OCI-LY7 (cell line): Measurements from ENCODE around the gene USP32. TPM values are rescaled to one million over a fixed set of nuclear protein-coding genes. Genes with fewer than 3 reads are reported as not detected.
A peak's percentile ranks its signal among the peaks of the same experiment; 100 is the strongest.
"Not testable (repeated sequence)": the region's sequence is repeated elsewhere in the genome, so short reads cannot be mapped to it uniquely, and the experiment has no call there.

Source experiments
- BruUV-seq: library from RNA; stranded (reverse); fragments of 400-500 nt; replicated peaks from 2 replicates; lab custom pipeline; 2021; lab: Mats Ljungman, UMichigan
- CTCF ChIA-PET: fragments of 300-600 bp; sonication (Branson Sonifier 250); formaldehyde crosslinking; loops from one replicate; lab custom pipeline; 2022; ENCODE audit warnings: antibody characterized with exemption; ENCODE audit not compliant: unreplicated experiment; lab: Charles Lee
- POLR2A ChIA-PET: fragments of 300-600 bp; sonication (Branson Sonifier 250); formaldehyde crosslinking; loops from one replicate; lab custom pipeline; 2022; ENCODE audit warnings: antibody characterized with exemption; lab: Charles Lee
- DNase-seq: peaks from one replicate; pipeline ENCODE4 v3.0.0-alpha.2; 2015; ENCODE audit warnings: low spot score
- H2AFZ ChIP-seq: fragments of 200-600 bp; sonication (generic), shearing (Covaris generic); 2 replicates; pipeline ENCODE4 v1.6.1; 2014; ENCODE audit warnings: mild to moderate bottlenecking, antibody characterized with exemption, low read length, moderate library complexity
- H3K27ac ChIP-seq: fragments of 200-600 bp; sonication (generic); 2 replicates; pipeline ENCODE4 v1.5.1; 2014; ENCODE audit warnings: mixed run types, low read depth, mild to moderate bottlenecking, moderate library complexity, low read length, inconsistent platforms; ENCODE audit not compliant: poor library complexity, severe bottlenecking
- H3K36me3 ChIP-seq: fragments of 200-600 bp; sonication (generic); 2 replicates; pipeline ENCODE4 v1.6.1; 2014; ENCODE audit warnings: mild to moderate bottlenecking, antibody characterized with exemption, low read length, moderate library complexity, mixed read lengths; ENCODE audit not compliant: insufficient read depth
- H3K4me1 ChIP-seq: fragments of 200-600 bp; sonication (generic); 2 replicates; pipeline ENCODE4 v1.5.1; 2014; ENCODE audit warnings: mild to moderate bottlenecking, low read length; ENCODE audit not compliant: insufficient read depth, poor library complexity, severe bottlenecking
- H3K4me2 ChIP-seq: fragments of 200-600 bp; sonication (generic); 2 replicates; pipeline ENCODE4 v1.6.1; 2014; ENCODE audit warnings: mild to moderate bottlenecking, low read length
- H3K4me3 ChIP-seq: fragments of 200-600 bp; sonication (generic); 2 replicates; pipeline ENCODE4 v1.5.1; 2014; ENCODE audit warnings: mild to moderate bottlenecking, low read depth, low read length; ENCODE audit not compliant: poor library complexity, severe bottlenecking
- H3K79me2 ChIP-seq: fragments of 200-600 bp; sonication (generic); 2 replicates; pipeline ENCODE4 v1.6.1; 2016; ENCODE audit warnings: low read depth, mild to moderate bottlenecking, low read length, moderate library complexity, mixed read lengths; ENCODE audit not compliant: insufficient read depth
- H3K9me2 ChIP-seq: fragments of 200-600 bp; sonication (generic); 2 replicates; pipeline ENCODE4 v1.6.1; 2016; ENCODE audit warnings: mild to moderate bottlenecking, low read length, mixed read lengths; ENCODE audit not compliant: insufficient read depth
- H3K9me3 ChIP-seq: fragments of 200-600 bp; sonication (generic); 2 replicates; pipeline ENCODE4 v1.6.1; 2014; ENCODE audit warnings: mild to moderate bottlenecking, mixed run types, low read length, mixed read lengths
- H4K20me1 ChIP-seq: fragments of 200-600 bp; sonication (generic); 2 replicates; pipeline ENCODE4 v1.6.1; 2014; ENCODE audit warnings: mild to moderate bottlenecking, antibody characterized with exemption, low read length, moderate library complexity, mixed read lengths; ENCODE audit not compliant: insufficient read depth
- CTCF ChIP-seq: fragments of 200-600 bp; sonication (generic); conservative IDR thresholded peaks from 2 replicates; pipeline ENCODE4 v1.5.1; 2014; ENCODE audit warnings: mild to moderate bottlenecking, antibody characterized with exemption, low read length, moderate library complexity, mixed read lengths
- EZH2phosphoT487 ChIP-seq: fragments of 200-600 bp; sonication (generic); IDR thresholded peaks from 2 replicates; pipeline ENCODE4 v1.6.1; 2018; ENCODE audit warnings: low read depth, borderline replicate concordance, mild to moderate bottlenecking, mixed run types, antibody characterized with exemption, low read length, moderate library complexity, mixed read lengths
- intact Hi-C: fragments of 100-400 bp; cut with micrococcal nuclease; formaldehyde crosslinking; loops from one replicate; pipeline ENCODE4 v1.10.0; 2022; ENCODE audit not compliant: unreplicated experiment
- total RNA-seq, 2 experiments: library from RNA; depleted of rRNA in 1 of 2; stranded (reverse); fragments of >200 nt in 1 of 2; shearing (Covaris generic) in 1 of 2; gene quantifications; 2 replicates each; pipeline ENCODE4 v1.2.3, GENCODE V29; 2014 to 2022

USP32 gene
- total RNA-seq, 2 experiments from 2014 or later, result 16.9 to 28.0 TPM

GRCh38 chr17:60230358-60230757, 161.6 kb downstream of the USP32 start:
- BruUV-seq, result no TSS peak
- H3K9me2 ChIP-seq, result no peaks in the 10 kb centered on the region

GRCh38 chr17:60229188-60229802, 162.6 kb downstream of the USP32 start:
- intact Hi-C loops, result no loop called here
- Histone ChIP-seq H3K9me3 (no peaks in the 10 kb centered on the region), H3K27ac (no peak overlapping the region), H3K4me1 (no peaks in the 10 kb centered on the region), H3K4me2 (no peak overlapping the region), H3K79me2 (no peaks in the 10 kb centered on the region), H3K9me2 (no peaks in the 10 kb centered on the region), H3K4me3 (no peak overlapping the region), H3K36me3 (peaks cover 13% of the 10 kb centered on the region), H2AFZ (no peak overlapping the region), H4K20me1 (no peaks in the 10 kb centered on the region)
- TF ChIP-seq EZH2phosphoT487 (no peak), CTCF (peak; percentile 66)
- ChIA-PET CTCF (interaction anchor here (0.5 kb wide), 1 partner anchor 88 kb away, joined by 3 read pairs; no protein-coding TSS in a partner anchor), POLR2A (no interaction called here)
- BruUV-seq, result no TSS peak
- peak; percentile 19 for DNase-seq

More at GRCh38 chr17:60230358-60230757, 161.6 kb downstream of the USP32 start:
- H4K20me1 ChIP-seq, result no peaks in the 10 kb centered on the region
- no peaks in the 10 kb centered on the region for H3K9me3 ChIP-seq
- H3K4me2 ChIP-seq, result no peak overlapping the region
- H3K79me2 ChIP-seq, result no peaks in the 10 kb centered on the region
- ChIA-PET CTCF (interaction anchor here (1.0 kb wide), 1 partner anchor 83 kb away, joined by 3 read pairs; no protein-coding TSS in a partner anchor), POLR2A (interaction anchor here (0.7 kb wide), 1 partner anchor 90 kb away, joined by 4 read pairs; no protein-coding TSS in a partner anchor)
- H3K4me3 ChIP-seq, result no peak overlapping the region
- TF ChIP-seq EZH2phosphoT487 (no peak), CTCF (no peak)
- intact Hi-C loops, result loop anchor here (5.0 kb wide), 1 partner anchor 192 kb away; the partner anchor contains the start of gene CHCT1
- peaks cover 10% of the 10 kb centered on the region for H3K36me3 ChIP-seq
- DNase-seq, result no peak
- no peaks in the 10 kb centered on the region for H3K4me1 ChIP-seq
- no peak overlapping the region for H2AFZ ChIP-seq
- H3K27ac ChIP-seq, result no peak overlapping the region

GRCh38 chr17:60227276-60227675, 164.7 kb downstream of the USP32 start:
- intact Hi-C loops, result not testable (repeated sequence)

More at GRCh38 chr17:60227276-60227675, 164.7 kb downstream of the USP32 start:
- H3K4me2 ChIP-seq, H3K9me3 ChIP-seq, H3K27ac ChIP-seq, H3K79me2 ChIP-seq, H4K20me1 ChIP-seq, H3K9me2 ChIP-seq, POLR2A ChIA-PET, H3K4me3 ChIP-seq, H3K4me1 ChIP-seq, DNase-seq, BruUV-seq, H2AFZ ChIP-seq: not testable (repeated sequence)
- CTCF ChIA-PET, result interaction anchor here (1.1 kb wide), 1 partner anchor 174 kb away, joined by 3 read pairs; no protein-coding TSS in a partner anchor
- H3K36me3 ChIP-seq, result peaks cover 31% of the 10 kb centered on the region
